Gastrocnemius medialis (tissue), 4 donors: ENCODE data around the gene TMEM214.

ENCODE experiments used
- CTCF ChIP-seq, 5 experiments: fragments of 450-650 bp in 3 of 5; fragments of 200-600 bp in 2 of 5; sonication (generic) in 2 of 5; IDR thresholded peaks in 4 of 5; conservative IDR thresholded peaks in 1 of 5; 1 replicate in 4 of 5; 2 replicates in 1 of 5; pipeline ENCODE4 v1.5.1; 2016 to 2019; ENCODE audit warnings: antibody characterized with exemption in 5 of 5, mild to moderate bottlenecking in 3 of 5, moderate library complexity in 3 of 5
- POLR2A ChIP-seq, 2 donors: fragments of 450-650 bp; IDR thresholded peaks; one replicate each; pipeline ENCODE4 v1.6.1; 2017; ENCODE audit warnings: antibody characterized with exemption in 2 of 2, mild to moderate bottlenecking in 2 of 2, moderate library complexity in 2 of 2

- TF ChIP-seq CTCF (IDR thresholded peaks at IDR 0.05 in 4 of 5, conservative IDR thresholded peaks at IDR 0.05 in 1 of 5) (no peak), POLR2A (IDR thresholded peaks at IDR 0.05) (no peak)
These were observed 6.0 kb downstream of the TMEM214 start for GRCh38 chr2:27038631-27039339.
